Smooth muscle cell (in vitro differentiated cells): ENCODE results near the gene SLC5A6. TPM values are rescaled to one million over a fixed set of nuclear protein-coding genes. Genes with fewer than 3 reads are reported as not detected.

ENCODE experiments used
- DNase-seq: peaks from one replicate; lab custom pipeline; 2025; ENCODE audit not compliant: unreplicated experiment; lab: John Stamatoyannopoulos, UW
- H2AFZ ChIP-seq: fragments of 200-600 bp; sonication (generic); 2 replicates; pipeline ENCODE4 v1.6.0; 2016; ENCODE audit warnings: antibody characterized with exemption, low read depth, mild to moderate bottlenecking
- H3F3A ChIP-seq: fragments of 200-600 bp; sonication (generic); 2 replicates; pipeline ENCODE4 v1.6.0; 2017; ENCODE audit warnings: antibody characterized with exemption, low read depth
- H3K27ac ChIP-seq: fragments of 200-600 bp; sonication (generic); 2 replicates; pipeline ENCODE4 v1.5.1; 2016; ENCODE audit warnings: low read depth, mild to moderate bottlenecking
- H3K27me3 ChIP-seq: fragments of 200-600 bp; sonication (generic); 2 replicates; pipeline ENCODE4 v1.6.1; 2016; ENCODE audit warnings: low read depth, mild to moderate bottlenecking
- H3K36me3 ChIP-seq: fragments of 200-600 bp; sonication (generic); 2 replicates; pipeline ENCODE4 v1.5.1; 2016; ENCODE audit warnings: low read depth
- H3K4me1 ChIP-seq: fragments of 200-600 bp; sonication (generic); 2 replicates; pipeline ENCODE4 v1.5.1; 2016; ENCODE audit warnings: low read depth
- H3K4me2 ChIP-seq: fragments of 200-600 bp; sonication (generic); 2 replicates; pipeline ENCODE4 v1.6.0; 2016; ENCODE audit warnings: mild to moderate bottlenecking
- H3K4me3 ChIP-seq: fragments of 200-600 bp; sonication (generic); 2 replicates; pipeline ENCODE4 v1.5.1; 2016; ENCODE audit warnings: mild to moderate bottlenecking
- H3K79me2 ChIP-seq: fragments of 200-600 bp; sonication (generic); 2 replicates; pipeline ENCODE4 v1.6.0; 2016; ENCODE audit warnings: low read depth, mild to moderate bottlenecking
- H3K9ac ChIP-seq: fragments of 200-600 bp; sonication (generic); 2 replicates; pipeline ENCODE4 v1.6.0; 2016; ENCODE audit warnings: low read depth
- H3K9me3 ChIP-seq: fragments of 200-600 bp; sonication (generic); replicated peaks from 2 replicates; pipeline ENCODE4 v1.5.1; 2016; ENCODE audit warnings: low read depth
- H4K20me1 ChIP-seq: fragments of 200-600 bp; sonication (generic); 2 replicates; pipeline ENCODE4 v1.6.0; 2016; ENCODE audit warnings: low read depth
- WGBS: methylation state at CpG from one replicate; pipeline ENCODE4 v1.1.7; 2016; ENCODE audit warnings: low lambda C conversion rate; 5-methylcytosine and 5-hydroxymethylcytosine counted together
- polyA plus RNA-seq: library from polyadenylated mRNA; unstranded; fragments of >200 nt; fragmentation: Nextera tagmentation; extraction: Ambion mirVana; gene quantifications from 2 replicates; pipeline ENCODE4 v1.2.1, GENCODE V29; 2016
- total RNA-seq: library from RNA; depleted of rRNA; stranded (reverse); fragments of >200 nt; gene quantifications from 2 replicates; pipeline ENCODE4 v1.2.3, GENCODE V29; 2014
- TF ChIP-seq, protein P1 (sequence below): fragments of 200-600 bp; sonication (generic); IDR thresholded peaks from 2 replicates; pipeline ENCODE4 v1.5.1; 2017; ENCODE audit warnings: borderline replicate concordance, mild to moderate bottlenecking, antibody characterized with exemption; ENCODE audit not compliant: insufficient read depth, poor library complexity, severe bottlenecking

SLC5A6 gene
- total and polyA plus RNA-seq, 2 experiments from 2014 or later, result 25.7 to 32.3 TPM

DNA sequence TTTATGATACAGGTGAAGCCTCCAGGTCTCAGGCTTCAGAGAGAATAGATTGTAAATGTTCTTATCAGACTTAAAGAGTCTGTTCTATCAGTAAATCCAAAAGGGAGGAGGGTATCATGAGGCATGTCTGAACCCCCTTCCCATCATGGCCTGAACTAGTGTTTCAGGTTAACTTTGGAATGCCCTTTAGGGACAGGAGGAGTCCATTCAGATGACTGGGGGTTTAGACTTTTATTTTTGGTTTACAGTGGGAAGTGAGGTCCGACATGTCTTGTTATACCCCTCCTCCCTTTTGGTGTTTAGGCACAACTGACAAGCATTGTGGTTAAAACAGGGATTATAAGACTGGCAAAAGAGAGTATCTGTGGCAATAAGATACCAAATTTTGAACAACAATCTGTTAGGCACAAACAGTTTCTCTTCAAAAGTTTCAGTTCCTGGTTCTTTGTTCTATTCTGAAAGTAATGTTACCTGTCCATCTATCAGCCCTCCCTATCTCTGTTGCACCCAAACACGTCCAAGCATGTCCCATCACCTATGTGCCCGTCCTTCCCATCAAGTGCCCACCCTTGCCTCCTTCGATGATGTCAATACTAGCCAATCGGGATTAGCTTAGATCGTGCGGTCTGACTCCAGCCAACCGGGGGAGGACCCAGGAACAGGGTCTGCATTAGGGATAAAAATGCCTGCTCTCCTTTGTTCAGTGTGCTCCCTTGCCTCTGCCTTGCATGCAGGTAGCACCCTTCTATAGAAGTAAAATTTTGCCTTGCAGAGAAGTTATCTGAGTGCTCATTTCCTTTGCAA lies 46.9 kb downstream of the SLC5A6 start:
- no peaks in the 10 kb centered on the region for H4K20me1 ChIP-seq
- H3K27me3 ChIP-seq, result peaks cover 8% of the 10 kb centered on the region
- no peak overlapping the region for H3K9ac ChIP-seq
- H3K4me2 ChIP-seq, result no peak overlapping the region
- no peak overlapping the region for H2AFZ ChIP-seq
- no peak overlapping the region for H3K4me3 ChIP-seq
- no peaks in the 10 kb centered on the region for H3K79me2 ChIP-seq
- no peak for DNase-seq
- H3K4me1 ChIP-seq, result no peaks in the 10 kb centered on the region
- H3K27ac ChIP-seq, result no peak overlapping the region
- TF ChIP-seq, protein P1, sequence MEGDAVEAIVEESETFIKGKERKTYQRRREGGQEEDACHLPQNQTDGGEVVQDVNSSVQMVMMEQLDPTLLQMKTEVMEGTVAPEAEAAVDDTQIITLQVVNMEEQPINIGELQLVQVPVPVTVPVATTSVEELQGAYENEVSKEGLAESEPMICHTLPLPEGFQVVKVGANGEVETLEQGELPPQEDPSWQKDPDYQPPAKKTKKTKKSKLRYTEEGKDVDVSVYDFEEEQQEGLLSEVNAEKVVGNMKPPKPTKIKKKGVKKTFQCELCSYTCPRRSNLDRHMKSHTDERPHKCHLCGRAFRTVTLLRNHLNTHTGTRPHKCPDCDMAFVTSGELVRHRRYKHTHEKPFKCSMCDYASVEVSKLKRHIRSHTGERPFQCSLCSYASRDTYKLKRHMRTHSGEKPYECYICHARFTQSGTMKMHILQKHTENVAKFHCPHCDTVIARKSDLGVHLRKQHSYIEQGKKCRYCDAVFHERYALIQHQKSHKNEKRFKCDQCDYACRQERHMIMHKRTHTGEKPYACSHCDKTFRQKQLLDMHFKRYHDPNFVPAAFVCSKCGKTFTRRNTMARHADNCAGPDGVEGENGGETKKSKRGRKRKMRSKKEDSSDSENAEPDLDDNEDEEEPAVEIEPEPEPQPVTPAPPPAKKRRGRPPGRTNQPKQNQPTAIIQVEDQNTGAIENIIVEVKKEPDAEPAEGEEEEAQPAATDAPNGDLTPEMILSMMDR, result no peak
- H3F3A ChIP-seq, result no peaks in the 10 kb centered on the region
- WGBS, result 92% methylated on average over 8 of the region's 8 CpGs
- H3K36me3 ChIP-seq, result no peaks in the 10 kb centered on the region
- H3K9me3 ChIP-seq, result no peaks in the 10 kb centered on the region

DNA sequence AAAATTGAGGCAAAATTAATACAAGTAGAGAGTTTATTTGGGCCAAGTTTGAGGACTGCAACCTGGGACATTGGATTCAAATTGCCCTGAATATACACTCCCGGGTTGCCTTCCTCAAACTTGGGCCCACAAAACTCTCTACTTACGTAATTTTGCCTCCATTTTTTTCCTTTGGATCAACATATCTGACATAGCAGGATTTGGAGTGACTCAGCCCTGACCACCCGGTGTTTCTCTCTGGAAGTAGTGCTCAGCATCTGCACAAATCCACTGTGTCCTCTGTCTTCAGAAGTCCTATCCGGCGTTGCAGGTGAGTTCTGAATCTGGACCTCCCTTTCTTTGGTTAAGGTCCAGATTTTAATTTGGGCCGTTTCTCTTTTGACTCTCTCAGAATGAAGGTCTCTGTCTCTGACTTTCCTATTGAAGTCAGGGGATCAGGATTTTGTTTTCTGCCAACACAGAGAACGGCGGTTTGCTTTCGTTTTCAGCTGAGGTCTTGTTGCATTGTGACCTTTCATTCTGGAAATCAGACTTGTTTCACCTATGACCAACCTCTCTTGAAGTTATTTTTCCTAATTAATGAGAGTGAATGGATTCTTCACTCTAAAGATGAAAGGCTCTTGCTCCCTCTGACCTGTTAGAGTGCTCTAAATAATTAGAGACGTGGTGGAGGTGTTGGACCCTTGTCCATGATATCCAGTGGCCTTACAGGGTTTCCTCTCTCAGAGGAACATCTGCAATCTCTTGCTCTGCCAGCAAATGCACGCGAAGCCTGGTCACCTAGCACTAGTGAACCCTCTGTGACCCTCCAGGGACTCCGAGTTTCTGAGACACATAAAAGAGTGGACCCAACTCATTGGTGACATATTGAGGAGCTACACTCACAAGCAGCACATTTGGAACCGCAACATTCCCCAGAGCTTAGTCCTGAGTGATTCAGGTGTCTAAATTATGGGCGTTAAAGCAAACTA lies 49.6 kb downstream of the SLC5A6 start:
- Histone ChIP-seq H3K4me3 (no peak overlapping the region), H3K4me1 (no peaks in the 10 kb centered on the region), H3K27ac (no peak overlapping the region), H3K9ac (no peak overlapping the region), H2AFZ (no peak overlapping the region), H3K9me3 (no peaks in the 10 kb centered on the region), H3K79me2 (no peaks in the 10 kb centered on the region), H3K4me2 (no peak overlapping the region), H3K27me3 (no peaks in the 10 kb centered on the region), H4K20me1 (no peaks in the 10 kb centered on the region), H3F3A (no peaks in the 10 kb centered on the region), H3K36me3 (no peaks in the 10 kb centered on the region)
- DNase-seq, result no peak
- TF ChIP-seq, protein P1, result no peak
- WGBS, result 82% methylated on average over 15 of the region's 15 CpGs

DNA sequence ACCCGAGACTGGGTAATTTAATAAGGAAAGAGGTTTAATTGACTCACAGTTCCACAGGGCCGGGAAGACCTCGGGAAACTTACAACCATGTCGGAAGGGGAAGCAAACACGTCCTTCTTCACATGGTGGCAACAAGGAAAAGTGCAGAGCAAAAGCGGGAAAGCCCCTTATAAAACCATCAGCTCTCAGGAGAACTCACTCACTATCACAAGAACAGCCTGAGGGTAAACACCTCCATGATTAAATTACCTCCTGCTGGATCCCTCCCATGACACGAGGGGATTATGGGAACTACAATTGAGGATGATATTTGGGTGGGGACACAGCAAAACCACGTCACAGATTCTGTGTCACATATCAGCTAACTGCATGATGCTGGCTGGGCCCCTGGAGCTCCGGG lies 51.9 kb downstream of the SLC5A6 start:
- Histone ChIP-seq H3K27me3 (no peaks in the 10 kb centered on the region), H3K79me2 (no peaks in the 10 kb centered on the region), H3K9ac (no peak overlapping the region), H3K27ac (no peak overlapping the region), H3K9me3 (no peaks in the 10 kb centered on the region), H3K36me3 (no peaks in the 10 kb centered on the region), H3K4me2 (no peak overlapping the region), H3F3A (no peaks in the 10 kb centered on the region), H2AFZ (no peak overlapping the region), H4K20me1 (no peaks in the 10 kb centered on the region), H3K4me1 (no peaks in the 10 kb centered on the region), H3K4me3 (no peak overlapping the region)
- WGBS, result 91% methylated on average over 9 of the region's 9 CpGs
- no peak for DNase-seq
- TF ChIP-seq, protein P1, result no peak
